ENCODE data around the gene PRPF19. TPM values are rescaled to one million over a fixed set of nuclear protein-coding genes. Genes with fewer than 3 reads are reported as not detected.

Gene PRPF19
- total RNA-seq, 1 experiment from 2014 or later = 128 TPM

GRCh38 chr11:60867871-60868681 is 38.3 kb downstream of the PRPF19 start:
- TF ChIP-seq CTCF (IDR thresholded peaks at IDR 0.05; ENCODE audit: unreplicated experiment) = no peak
- H3K27ac Mint-ChIP-seq (ENCODE audit: unreplicated experiment) = no peak overlapping the region
- no peak overlapping the region for H3K4me3 Mint-ChIP-seq (ENCODE audit: low read depth, unreplicated experiment)
- intact Hi-C loops (cut with micrococcal nuclease; ENCODE audit: unreplicated experiment) = no loop called here
- no peaks in the 10 kb centered on the region for H3K4me1 Mint-ChIP-seq (ENCODE audit: low read depth, unreplicated experiment)
- DNase-seq = no peak
- no peaks in the 10 kb centered on the region for H3K36me3 Mint-ChIP-seq (ENCODE audit: insufficient read depth, unreplicated experiment)
- CTCF ChIA-PET = no interaction called here
- peaks cover 21% of the 10 kb centered on the region for H3K27me3 Mint-ChIP-seq (ENCODE audit: unreplicated experiment)
- no TSS peak for BruUV-seq (replicated peaks)
- H3K9me3 Mint-ChIP-seq (ENCODE audit: low read depth, unreplicated experiment) = no peaks in the 10 kb centered on the region

GRCh38 chr11:60866911-60867870 is 39.2 kb downstream of the PRPF19 start, which contains the start of gene ZP1:
ZP1 (plus strand) TSS chr11:60867542; CDS start chr11:60867562, 20 bp downstream.
- H3K36me3 Mint-ChIP-seq (ENCODE audit: insufficient read depth, unreplicated experiment) = no peaks in the 10 kb centered on the region
- no peak within 1 kb of the TSS for H3K27ac Mint-ChIP-seq (ENCODE audit: unreplicated experiment)
- H3K4me1 Mint-ChIP-seq (ENCODE audit: low read depth, unreplicated experiment) = no peaks in the 10 kb centered on the region
- CTCF ChIA-PET = interaction anchor here (0.6 kb wide), 1 partner anchor 476 kb away, joined by 6 read pairs; no protein-coding TSS in a partner anchor
- no peak for DNase-seq
- H3K4me3 Mint-ChIP-seq (ENCODE audit: low read depth, unreplicated experiment) = no peak within 1 kb of the TSS
- peaks cover 30% of the 10 kb centered on the region for H3K27me3 Mint-ChIP-seq (ENCODE audit: unreplicated experiment)
- BruUV-seq (replicated peaks) = no TSS peak
- H3K9me3 Mint-ChIP-seq (ENCODE audit: low read depth, unreplicated experiment) = no peaks in the 10 kb centered on the region
- intact Hi-C loops (cut with micrococcal nuclease; ENCODE audit: unreplicated experiment) = no loop called here
- no peak for TF ChIP-seq CTCF (IDR thresholded peaks at IDR 0.05; ENCODE audit: unreplicated experiment)

- Mint-ChIP-seq H3K9me3 (ENCODE audit: low read depth, unreplicated experiment) (no peaks in the 10 kb centered on the region), H3K4me1 (ENCODE audit: low read depth, unreplicated experiment) (no peaks in the 10 kb centered on the region), H3K27me3 (ENCODE audit: unreplicated experiment) (peaks cover 35% of the 10 kb centered on the region), H3K4me3 (ENCODE audit: low read depth, unreplicated experiment) (no peak overlapping the region), H3K27ac (ENCODE audit: unreplicated experiment) (no peak overlapping the region), H3K36me3 (ENCODE audit: insufficient read depth, unreplicated experiment) (no peaks in the 10 kb centered on the region)
- CTCF ChIA-PET = interaction anchor here (0.6 to 1.3 kb wide), 3 partner anchors 22 to 594 kb away, joined by 3 to 4 read pairs (median 4); no protein-coding TSS in a partner anchor
- no TSS peak for BruUV-seq (replicated peaks)
- intact Hi-C loops (cut with micrococcal nuclease; ENCODE audit: unreplicated experiment) = no loop called here
- no peak for DNase-seq
- no peak for TF ChIP-seq CTCF (IDR thresholded peaks at IDR 0.05; ENCODE audit: unreplicated experiment)
Observed at GRCh38 chr11:60864856-60865513, 41.4 kb downstream of the PRPF19 start.
